Measurements from ENCODE around the gene TGFBR1. TPM values are rescaled to one million over a fixed set of nuclear protein-coding genes. Genes with fewer than 3 reads are reported as not detected.

The TGFBR1 gene
- total RNA-seq, 3 donors from 2014 or later: 23.7 to 71.6 (median 24.7) TPM

- H3K4me3 ChIP-seq: no peak overlapping the region
- intact Hi-C loops (cut with DNase I, micrococcal nuclease): no loop called here
- TF ChIP-seq, protein P1, sequence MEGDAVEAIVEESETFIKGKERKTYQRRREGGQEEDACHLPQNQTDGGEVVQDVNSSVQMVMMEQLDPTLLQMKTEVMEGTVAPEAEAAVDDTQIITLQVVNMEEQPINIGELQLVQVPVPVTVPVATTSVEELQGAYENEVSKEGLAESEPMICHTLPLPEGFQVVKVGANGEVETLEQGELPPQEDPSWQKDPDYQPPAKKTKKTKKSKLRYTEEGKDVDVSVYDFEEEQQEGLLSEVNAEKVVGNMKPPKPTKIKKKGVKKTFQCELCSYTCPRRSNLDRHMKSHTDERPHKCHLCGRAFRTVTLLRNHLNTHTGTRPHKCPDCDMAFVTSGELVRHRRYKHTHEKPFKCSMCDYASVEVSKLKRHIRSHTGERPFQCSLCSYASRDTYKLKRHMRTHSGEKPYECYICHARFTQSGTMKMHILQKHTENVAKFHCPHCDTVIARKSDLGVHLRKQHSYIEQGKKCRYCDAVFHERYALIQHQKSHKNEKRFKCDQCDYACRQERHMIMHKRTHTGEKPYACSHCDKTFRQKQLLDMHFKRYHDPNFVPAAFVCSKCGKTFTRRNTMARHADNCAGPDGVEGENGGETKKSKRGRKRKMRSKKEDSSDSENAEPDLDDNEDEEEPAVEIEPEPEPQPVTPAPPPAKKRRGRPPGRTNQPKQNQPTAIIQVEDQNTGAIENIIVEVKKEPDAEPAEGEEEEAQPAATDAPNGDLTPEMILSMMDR (IDR thresholded peaks at IDR 0.05): no peak
- H3K36me3 ChIP-seq (ENCODE audit: low read depth): no peaks in the 10 kb centered on the region
- H3K9me3 ChIP-seq: no peaks in the 10 kb centered on the region
- DNase-seq (no peak), ATAC-seq (no peak)
- no peaks in the 10 kb centered on the region for H3K4me1 ChIP-seq (ENCODE audit: low read depth)
Measured at GRCh38 chr9:99087462-99087861, 17.5 kb upstream of the TGFBR1 start.

DNA sequence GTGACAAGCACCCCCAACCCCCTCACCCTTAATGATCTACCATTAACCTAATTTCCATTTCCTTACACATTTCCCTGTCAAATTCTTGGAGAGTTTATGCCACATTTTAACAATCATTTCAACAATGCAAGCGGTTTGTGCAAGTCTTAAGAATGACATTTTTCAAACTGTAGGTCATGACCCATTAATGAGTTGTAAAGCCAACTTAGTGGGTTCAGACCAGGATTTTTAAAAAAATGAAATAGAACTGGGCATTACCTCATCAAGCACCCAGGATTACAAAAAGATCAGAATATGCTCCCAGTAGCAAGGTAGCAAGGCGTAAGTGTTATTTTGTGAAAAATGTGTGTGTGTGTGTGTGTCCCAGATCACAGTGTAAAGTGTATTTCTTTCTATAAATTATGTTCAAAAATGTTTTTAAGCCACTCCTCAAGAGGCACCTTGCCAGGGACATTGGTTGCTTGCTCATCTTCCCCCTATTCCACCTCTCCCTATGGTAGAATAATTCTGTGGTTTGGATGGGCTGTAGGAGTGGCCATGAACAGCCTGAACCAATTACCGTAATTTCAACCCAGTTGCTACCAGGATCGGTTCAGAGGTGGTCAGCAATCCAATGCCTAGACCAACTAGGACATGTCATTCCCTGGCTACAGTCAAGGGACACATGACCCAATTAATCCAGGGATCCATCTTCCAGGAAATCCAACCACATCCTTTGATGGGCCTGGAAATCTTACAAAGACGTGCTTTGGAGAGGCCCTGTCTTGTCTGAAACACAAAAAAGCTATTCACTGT, 14.4 kb upstream of the TGFBR1 start:
- H3K4me1 ChIP-seq (ENCODE audit: low read depth): no peaks in the 10 kb centered on the region
- ATAC-seq (no peak), DNase-seq (no peak)
- H3K36me3 ChIP-seq (ENCODE audit: low read depth): no peaks in the 10 kb centered on the region
- TF ChIP-seq, protein P1 (IDR thresholded peaks at IDR 0.05): no peak
- intact Hi-C loops (cut with DNase I, micrococcal nuclease): no loop called here
- no peak overlapping the region for H3K4me3 ChIP-seq
- no peaks in the 10 kb centered on the region for H3K9me3 ChIP-seq

- no peak overlapping the region for H3K4me3 ChIP-seq
- no peak for DNase-seq
- no peaks in the 10 kb centered on the region for H3K4me1 ChIP-seq (ENCODE audit: low read depth)
- H3K36me3 ChIP-seq (ENCODE audit: low read depth): no peaks in the 10 kb centered on the region
- H3K9me3 ChIP-seq: no peaks in the 10 kb centered on the region
- intact Hi-C loops (cut with DNase I, micrococcal nuclease): no loop called here
- TF ChIP-seq, protein P1 (IDR thresholded peaks at IDR 0.05): no peak
- peak; percentile 21 for ATAC-seq
Measured at GRCh38 chr9:99092643-99093491, 12.0 kb upstream of the TGFBR1 start.

GRCh38 chr9:99093492-99093791, 11.5 kb upstream of the TGFBR1 start:
- intact Hi-C loops (cut with DNase I, micrococcal nuclease): no loop called here
- H3K4me1 ChIP-seq (ENCODE audit: low read depth): no peaks in the 10 kb centered on the region
- no peaks in the 10 kb centered on the region for H3K36me3 ChIP-seq (ENCODE audit: low read depth)
- DNase-seq (no peak), ATAC-seq (no peak)
- no peaks in the 10 kb centered on the region for H3K9me3 ChIP-seq
- H3K4me3 ChIP-seq: no peak overlapping the region
- TF ChIP-seq, protein P1 (IDR thresholded peaks at IDR 0.05): no peak

- H3K4me3 ChIP-seq: no peak overlapping the region
- intact Hi-C loops (cut with DNase I, micrococcal nuclease): no loop called here
- no peaks in the 10 kb centered on the region for H3K36me3 ChIP-seq (ENCODE audit: low read depth)
- TF ChIP-seq, protein P1 (IDR thresholded peaks at IDR 0.05): no peak
- ATAC-seq (no peak), DNase-seq (no peak)
- no peaks in the 10 kb centered on the region for H3K4me1 ChIP-seq (ENCODE audit: low read depth)
- no peaks in the 10 kb centered on the region for H3K9me3 ChIP-seq
Measured at GRCh38 chr9:99095565-99095964, 9.3 kb upstream of the TGFBR1 start.
